ENCODE results near the gene SLC46A2.

DNA sequence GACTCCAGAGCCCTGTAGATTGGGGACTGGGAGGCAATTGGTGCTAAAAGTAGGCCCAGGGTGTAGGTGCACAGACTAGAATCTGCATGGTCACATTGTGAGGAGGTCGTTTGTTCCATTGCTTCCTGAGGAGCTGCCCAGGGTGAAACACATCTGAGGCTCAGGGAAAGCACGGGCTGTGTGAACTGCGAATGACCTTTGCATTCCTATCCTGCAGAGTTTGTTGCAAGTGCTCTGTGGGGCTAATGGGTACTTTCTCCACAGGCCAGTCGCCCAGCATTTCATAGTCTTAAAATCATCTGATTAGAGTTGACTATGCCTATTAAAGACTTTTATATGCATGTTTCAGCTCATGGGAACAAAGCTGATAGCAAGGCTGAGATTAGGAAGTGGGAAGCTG is 14.4 kb upstream of the SLC46A2 start:
- TF ChIP-seq, protein P1, sequence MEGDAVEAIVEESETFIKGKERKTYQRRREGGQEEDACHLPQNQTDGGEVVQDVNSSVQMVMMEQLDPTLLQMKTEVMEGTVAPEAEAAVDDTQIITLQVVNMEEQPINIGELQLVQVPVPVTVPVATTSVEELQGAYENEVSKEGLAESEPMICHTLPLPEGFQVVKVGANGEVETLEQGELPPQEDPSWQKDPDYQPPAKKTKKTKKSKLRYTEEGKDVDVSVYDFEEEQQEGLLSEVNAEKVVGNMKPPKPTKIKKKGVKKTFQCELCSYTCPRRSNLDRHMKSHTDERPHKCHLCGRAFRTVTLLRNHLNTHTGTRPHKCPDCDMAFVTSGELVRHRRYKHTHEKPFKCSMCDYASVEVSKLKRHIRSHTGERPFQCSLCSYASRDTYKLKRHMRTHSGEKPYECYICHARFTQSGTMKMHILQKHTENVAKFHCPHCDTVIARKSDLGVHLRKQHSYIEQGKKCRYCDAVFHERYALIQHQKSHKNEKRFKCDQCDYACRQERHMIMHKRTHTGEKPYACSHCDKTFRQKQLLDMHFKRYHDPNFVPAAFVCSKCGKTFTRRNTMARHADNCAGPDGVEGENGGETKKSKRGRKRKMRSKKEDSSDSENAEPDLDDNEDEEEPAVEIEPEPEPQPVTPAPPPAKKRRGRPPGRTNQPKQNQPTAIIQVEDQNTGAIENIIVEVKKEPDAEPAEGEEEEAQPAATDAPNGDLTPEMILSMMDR (IDR thresholded peaks at IDR 0.05): no peak
- TF ChIP-seq POLR2AphosphoS5 (IDR thresholded peaks at IDR 0.05; ENCODE audit: insufficient read depth in 1 of 2, low read depth in 1 of 2): no peak
